GM15510 (cell line): ENCODE data around the gene NPTN.

Experiments
- POLR2A ChIP-seq: IDR thresholded peaks from 3 replicates; pipeline ENCODE4 v1.6.1; 2011; ENCODE audit warnings: borderline replicate concordance; ENCODE audit not compliant: insufficient read length; ENCODE audit errors: extremely low read depth

NPTN gene

DNA sequence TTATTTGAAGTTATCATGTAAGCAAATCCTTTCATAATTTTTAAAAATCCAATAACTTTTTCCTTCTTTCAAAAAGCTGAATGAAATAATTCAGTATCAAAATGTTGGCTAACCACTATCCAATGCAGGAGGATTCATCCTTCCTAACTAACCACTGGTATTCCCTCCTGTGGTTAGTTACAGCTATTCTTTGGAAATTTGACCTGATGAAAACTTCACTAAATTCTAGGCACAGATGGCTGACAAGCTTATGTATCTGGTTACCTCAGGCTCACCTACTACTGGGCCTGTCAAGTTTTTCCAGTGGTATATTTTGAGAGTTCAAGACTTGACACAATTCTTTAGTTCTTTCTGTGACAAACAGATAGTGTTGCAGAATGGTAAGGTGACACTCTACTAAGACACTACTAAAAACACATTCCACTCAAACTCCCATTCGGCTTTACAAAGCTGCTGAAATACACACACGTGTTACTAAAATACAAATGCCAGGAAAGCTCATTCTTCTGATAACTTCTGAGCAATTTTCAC lies 15.8 kb downstream of the NPTN start:
- TF ChIP-seq POLR2A: no peak

DNA sequence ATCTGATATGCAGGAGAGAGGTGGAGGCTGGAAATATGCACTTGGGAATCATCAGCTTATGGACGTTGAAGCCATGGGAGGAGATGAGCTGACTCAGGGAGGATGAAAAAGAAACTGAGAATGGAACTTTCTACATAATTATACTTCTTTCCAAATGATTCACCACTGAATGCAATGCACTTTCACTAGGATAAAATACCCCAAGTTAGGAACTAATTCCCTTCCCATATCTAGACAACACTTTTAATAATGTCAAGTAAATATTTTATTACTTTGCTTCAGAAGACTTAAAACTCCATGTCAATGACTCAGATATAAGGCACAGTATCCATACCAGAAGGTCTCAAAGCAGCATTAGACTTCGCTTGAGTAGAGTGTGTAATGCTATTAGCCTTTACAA lies 24.2 kb downstream of the NPTN start:
- TF ChIP-seq POLR2A: no peak

DNA sequence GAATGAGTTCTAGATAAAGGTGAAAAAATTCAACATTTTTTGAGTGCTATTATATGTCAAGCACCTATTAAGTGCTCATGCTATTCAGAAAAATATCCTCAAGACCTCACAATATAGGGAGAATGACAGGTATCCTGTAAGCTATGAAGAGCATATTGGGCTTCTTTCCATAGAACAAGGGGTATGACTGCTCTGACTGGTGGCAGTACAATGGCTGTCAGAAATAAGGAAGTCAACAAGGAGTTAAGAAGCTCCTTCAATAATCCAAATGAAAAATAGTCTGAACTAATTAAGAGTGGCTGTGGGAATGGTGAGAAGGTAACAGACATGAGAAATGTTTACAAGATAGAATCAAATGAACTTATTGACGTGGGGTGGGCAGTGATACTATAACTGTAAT lies 24.7 kb downstream of the NPTN start:
- TF ChIP-seq POLR2A: no peak

DNA sequence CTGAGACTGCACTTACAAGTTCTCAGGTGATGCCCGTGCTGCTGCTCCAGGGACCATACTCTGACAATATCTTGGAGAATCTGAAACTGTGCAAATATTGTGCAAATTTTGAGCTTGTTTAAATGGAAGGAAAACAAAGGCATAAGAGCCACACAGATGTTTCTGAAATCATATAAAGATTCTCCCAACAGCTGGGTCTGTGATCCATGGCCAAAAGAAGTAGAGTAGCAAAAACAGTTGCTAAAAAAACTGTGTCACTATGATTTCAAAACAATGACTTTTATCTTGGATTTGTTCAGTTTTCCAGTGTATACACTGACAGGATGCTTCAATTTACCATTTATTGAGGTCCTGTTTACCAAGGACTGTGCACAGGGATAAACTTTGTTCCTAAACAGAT lies 25.3 kb downstream of the NPTN start:
- TF ChIP-seq POLR2A: no peak

DNA sequence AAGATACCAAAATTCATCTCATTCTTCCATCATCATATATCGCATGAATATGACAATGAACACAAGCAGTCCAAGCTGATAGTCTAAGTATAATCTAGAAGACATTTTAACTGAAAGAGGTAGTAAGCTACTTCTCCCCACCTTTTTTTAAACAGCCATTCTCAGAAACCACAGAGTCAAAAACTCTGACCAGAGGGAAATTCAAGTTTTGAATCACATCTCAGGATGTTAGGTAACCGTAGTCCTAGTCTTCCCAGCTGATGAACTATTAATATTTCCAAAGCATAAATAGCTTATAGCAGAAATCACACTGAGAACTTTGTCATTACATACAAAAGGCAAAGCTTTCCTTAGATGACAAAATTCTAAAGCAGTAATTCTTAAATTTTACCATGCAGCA lies 25.8 kb downstream of the NPTN start:
- TF ChIP-seq POLR2A: no peak

DNA sequence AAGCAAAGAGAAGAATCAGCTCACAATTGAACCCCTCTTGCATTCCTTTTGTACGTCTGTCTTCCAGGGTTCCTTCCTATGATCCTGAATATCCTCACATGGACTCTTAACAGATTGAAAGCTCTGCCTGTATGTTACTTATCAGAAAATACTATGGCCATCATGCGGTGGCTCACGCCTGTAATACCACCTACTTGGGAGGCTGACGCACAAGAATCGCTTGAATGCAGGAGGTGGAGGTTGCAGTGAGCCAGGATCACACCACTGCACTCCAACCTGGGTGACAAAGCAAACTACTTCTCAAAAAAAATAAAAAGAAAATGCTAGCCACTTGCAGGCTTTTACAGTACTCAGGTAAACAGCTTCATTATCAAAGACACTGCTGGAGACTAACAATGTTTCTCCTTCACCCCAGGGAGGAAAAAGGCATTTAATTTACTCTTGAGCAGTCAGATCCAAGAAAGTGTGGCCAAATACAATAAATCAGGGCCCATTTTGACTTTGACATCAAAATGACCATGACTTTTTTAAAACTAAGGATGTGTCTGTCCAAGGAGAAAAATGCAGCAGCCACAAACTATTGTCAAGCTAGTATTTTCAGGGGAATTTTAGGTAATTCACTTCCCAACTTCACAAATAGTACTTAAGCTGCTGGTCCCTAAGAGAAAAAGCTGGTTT lies 27.3 kb downstream of the NPTN start:
- TF ChIP-seq POLR2A: no peak

DNA sequence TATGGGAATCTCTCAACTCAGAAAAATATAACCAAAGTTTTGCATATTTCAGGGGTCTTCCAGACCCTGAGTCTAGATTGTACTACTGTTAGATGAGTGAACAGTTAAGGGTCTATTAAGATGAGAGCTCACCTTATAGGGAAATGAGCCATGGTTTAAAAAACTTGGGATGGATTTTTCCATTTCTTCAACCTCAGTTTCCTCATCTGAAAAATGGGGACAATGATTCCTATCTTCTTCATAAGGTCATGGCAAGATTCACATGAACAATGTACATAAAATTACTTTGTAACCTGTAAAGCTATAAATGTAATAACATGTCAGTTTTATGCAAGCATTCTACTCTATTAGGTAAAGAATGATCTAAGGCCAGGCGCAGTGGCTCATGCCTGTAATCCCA lies 28.7 kb downstream of the NPTN start:
- no peak for TF ChIP-seq POLR2A

DNA sequence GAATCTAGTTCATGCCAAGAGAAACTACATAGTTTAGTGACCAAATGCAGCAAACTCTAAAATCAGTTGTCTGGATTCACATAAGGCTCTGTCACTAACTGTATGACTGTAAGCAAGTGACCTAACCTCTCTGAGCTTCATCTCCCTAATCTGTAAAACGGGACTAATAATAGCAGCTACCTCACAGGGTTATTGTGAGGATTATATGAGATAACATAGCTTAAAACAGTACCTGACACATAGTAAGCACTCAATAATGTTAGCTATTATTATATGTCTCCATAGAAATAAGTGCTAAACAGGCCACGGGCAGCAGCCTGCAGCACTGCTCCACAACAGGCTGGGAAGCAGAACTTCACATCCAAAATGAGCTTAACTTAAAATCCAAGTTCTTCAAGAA lies 30.2 kb downstream of the NPTN start:
- no peak for TF ChIP-seq POLR2A

DNA sequence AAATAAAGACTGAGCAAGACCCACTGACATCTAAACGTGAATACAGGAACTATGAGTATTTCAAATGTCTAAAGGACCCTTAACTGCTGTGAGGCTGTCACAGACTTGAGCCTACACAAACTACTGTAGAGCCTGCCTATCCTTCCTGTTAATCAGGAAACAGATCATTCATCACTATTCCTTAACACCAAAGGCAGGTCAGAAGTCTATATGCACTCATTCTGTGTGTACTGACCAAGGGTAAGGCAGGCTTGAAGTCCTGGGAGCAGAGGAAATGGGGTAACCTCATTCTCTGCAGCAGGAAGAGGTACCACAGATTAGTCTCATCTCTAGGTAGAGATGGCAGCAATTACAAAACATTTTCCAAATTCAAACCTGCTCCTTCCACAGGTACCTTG lies 30.7 kb downstream of the NPTN start:
- TF ChIP-seq POLR2A: no peak

DNA sequence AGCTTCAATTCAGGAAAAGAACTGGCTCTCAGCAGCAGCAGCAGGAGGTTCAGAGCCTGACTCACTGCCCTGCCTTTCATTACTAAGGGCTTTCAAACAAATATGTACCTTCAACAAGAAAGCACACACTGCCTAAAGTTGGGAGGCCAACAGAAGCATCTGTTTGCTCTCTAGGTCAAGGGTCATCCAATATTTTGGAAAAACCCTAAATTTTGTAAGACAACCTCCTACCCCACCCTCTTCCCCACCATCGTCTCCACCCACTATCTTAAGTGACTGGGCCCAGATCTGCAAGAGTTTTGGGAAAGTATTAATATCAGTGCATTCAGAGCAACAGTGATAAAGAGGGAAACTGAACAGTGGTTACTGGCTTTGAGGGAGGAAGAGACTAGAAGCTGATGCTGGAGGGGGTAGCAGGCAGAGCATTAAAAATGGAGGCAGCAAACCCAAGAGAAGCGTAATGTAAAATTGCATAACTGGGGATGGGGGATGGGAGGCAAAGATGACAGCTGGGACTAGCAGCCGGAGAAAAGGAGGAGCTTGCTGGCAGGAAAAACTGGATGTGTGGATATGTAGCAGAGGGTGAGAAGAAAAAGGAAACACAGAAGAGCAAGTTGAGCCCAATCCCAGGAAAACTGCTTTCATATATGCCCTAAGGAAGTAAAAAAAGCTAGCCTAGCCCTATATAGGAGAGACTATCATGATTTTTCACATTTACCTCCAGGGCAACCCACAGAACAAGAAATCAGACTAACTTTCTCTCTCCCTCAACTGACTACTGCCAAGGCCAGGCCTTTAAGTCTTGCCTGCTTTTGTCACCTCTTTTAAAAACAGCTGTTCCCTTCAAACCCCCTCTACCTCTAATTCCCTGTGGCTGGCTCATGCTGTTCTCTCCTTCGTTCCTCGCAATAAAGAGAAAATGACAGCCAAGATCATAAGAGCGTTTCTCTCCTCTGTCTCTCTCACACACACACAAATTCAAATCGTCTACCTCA lies 31.4 kb downstream of the NPTN start:
- TF ChIP-seq POLR2A: no peak

DNA sequence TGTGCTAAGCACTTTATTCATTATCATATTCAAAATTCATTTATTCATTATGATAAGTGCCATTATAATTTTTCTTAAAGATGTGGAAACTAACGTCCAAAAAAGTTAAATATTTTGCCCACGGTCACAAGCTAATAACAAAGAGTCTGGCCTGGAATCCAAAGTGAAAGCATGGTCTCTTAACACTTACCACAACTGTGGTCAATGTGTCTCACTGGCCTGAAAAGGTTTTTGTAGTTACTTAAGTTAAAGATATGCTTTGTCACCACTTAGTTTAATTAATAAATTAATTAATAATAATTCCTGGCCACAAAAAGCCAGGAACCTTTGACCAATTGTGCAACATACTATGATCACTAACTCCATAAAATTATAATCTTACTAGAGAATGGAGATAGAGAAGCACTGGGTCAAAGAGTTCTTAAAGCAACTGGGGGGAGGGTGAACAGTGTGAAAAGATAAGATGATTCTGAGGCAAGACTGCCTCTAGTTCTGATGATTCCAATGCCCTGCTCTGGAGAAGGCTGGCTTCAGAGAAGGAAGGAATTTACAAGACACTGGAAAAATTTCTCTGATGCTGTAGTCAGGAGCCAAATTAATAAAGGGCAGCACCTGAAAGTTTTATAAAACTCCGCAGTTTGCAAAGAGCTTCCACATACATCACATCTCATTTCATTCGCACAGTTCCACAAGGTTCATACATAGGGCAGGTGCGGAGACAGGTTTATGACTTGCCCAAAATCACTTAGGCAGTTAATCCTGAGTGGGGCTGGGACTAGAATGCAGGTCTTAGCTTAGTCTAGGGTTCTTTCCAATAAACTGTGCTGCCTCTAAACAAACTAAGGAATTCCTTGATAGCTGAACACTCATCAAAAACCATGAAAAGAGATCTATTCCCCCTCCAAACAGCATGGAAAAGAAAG lies 32.5 kb downstream of the NPTN start:
- TF ChIP-seq POLR2A: no peak

DNA sequence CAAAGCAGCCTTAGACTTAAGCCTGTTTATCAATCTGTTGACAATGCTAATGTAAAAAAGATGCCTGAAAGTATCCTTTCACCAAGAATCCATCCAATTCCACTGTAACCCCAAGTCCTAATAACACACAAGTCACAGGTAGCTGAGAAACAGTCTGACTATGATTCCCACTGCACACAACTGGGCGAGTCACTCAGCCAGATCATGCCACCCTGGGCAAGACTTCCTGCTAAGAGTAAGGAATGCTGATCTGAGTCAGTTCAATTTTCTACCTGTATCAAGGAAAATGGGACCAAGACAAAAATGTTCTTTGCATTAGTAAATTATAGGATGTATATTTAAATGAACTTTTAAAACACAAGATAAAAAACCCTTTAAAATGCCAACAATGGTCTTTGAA lies 33.3 kb downstream of the NPTN start:
- TF ChIP-seq POLR2A: no peak

DNA sequence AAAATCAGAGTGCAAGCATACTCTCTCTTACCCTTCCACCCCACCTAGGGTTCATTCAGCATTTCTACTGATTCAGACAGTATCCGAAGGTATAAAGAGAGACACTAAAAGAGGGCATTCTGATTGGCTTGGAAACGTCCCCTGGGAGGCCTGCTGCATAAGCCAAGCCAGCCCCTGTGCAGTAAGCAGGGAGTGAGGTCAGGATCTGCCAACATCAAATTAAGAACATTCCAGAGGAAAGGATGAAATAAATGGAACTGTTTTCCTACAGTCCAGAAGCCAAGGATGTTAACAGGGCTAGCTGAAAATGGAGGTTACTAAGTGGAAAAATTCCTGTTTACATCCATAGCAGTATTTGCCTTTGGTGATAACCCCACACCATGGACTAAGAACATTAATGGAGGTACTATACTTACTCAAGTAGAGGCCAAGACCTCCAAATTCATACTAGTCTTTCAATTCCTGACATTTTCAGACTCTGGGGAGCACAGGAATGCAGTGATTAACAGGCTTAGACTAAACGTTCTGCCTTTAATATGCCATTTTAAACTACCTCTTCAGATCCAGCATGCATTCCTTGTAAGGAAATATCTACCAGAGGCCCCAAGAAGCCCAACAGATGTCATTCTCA lies 34.5 kb downstream of the NPTN start:
- TF ChIP-seq POLR2A: no peak

DNA sequence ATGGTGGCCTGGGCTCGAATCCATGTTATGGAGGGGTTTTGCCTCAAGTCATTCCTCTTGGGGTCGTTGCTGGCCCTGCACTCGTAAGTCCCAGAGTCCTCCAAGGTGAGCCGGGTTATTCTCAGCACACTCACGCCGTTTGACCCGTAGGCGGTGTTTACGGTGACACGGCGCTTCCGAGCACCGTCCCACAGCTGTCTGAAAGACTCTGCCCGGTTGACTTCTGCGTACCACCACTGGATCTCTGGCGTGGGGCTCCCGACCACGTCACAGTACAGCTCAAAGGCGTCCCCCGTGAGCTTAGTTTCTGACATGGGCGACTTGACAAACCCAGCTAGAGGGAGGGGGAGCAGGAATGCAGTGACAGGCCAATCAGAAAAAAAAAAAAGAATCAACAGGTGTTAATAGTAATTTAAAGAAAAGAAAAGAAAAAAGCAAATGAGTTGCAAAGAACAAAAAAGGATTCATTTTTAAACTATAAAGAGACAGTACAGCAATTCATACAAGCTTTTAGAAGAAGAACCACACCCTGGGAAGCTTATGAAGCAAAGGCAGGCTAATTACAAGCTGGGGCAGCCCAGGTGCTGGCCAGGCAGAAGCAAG lies 36.1 kb downstream of the NPTN start:
- no peak for TF ChIP-seq POLR2A

DNA sequence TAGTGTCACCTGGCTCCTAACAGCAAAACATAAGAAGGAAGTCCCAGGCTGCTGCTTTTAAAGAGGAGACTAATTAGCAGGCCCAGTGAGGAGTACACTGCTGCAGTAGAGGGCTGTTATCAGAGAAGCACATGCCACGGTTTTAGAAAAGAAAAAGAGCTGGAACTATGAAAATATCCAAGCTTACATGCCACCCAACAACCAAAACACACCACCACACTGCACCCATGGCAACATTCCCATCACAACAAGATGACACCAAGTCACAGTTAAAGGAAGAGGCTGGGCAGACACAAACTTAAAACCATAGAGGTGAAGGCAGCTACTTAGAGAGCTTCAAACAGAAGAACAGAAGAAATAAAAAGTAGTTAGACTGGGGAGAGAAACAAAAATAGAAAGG lies 37.0 kb downstream of the NPTN start:
- no peak for TF ChIP-seq POLR2A

DNA sequence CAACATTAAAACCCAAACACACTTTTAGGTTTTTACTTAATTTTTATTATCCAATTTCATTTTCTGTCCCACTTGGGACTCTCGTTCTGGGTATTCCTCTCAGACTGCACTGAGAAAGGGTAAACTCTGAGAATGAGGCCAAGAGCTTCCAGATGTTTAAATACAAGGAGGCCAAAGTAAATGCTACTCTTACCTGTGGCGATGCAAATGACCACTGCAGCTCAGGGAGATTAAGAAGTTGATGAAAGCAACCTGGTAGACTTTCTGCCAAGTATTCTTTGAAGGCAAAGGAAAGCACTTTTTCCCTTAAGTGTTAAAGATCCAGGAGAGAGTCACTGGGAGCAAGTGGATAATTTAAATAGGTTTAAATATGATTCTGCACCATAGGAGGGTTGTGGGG lies 39.1 kb downstream of the NPTN start:
- no peak for TF ChIP-seq POLR2A
